ENCODE data around the gene CDH12.
A peak's percentile ranks its signal among the peaks of the same experiment; 100 is the strongest.
"Not testable (repeated sequence)": the region's sequence is repeated elsewhere in the genome, so short reads cannot be mapped to it uniquely, and the experiment has no call there.

CDH12 gene

DNA sequence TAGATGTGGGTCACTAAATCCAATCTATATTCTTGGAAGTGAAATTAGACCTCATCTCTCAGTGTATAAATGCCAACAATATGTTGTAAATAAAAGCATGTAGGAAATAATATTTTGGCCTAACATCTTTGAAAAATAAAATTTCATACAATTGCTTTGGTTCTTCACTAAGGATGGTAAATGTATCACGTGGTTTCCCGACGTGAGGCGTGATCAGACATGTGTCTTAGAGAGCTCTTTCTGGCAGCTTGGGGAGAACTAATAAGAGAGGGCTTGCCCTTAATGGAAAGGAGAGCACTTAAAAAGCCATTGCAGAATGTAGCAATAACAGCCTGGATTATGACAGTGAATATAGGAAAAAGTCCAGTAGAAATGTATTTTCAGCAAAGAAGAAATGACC lies 602.6 kb downstream of the CDH12 start:
- no peak for TF ChIP-seq POLR2A (IDR thresholded peaks at IDR 0.05; ENCODE audit: low read depth, low read length)
- DNase-seq (ENCODE audit: insufficient read length, low spot score) (no peak), FAIRE-seq (no peak)

DNA sequence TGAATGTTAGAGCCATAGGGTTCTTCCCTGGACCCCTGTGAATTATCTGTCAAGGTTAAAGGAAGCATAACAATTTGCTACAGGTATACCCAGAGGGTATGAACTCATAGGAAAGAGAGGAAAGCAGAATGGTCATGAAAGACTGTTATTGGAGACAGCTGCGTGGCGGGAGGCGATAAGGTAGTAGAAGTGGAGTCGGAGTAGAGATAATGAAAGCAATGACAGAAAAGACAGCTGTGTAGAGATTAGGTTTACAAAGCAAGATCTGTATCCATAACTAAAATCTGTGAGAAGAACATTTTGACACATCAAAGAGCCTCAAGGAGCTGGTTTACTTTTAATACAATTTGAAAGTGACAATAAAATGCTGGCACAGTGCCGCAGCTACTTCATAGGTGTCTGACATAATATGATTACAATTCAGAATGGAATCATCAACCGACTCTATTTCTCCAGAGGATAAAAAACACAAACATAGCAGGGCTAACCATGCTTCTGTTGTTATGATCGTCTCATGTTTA lies 603.9 kb downstream of the CDH12 start:
- TF ChIP-seq POLR2A (IDR thresholded peaks at IDR 0.05; ENCODE audit: low read depth, low read length): no peak
- DNase-seq (ENCODE audit: insufficient read length, low spot score) (no peak), FAIRE-seq (no peak)

DNA sequence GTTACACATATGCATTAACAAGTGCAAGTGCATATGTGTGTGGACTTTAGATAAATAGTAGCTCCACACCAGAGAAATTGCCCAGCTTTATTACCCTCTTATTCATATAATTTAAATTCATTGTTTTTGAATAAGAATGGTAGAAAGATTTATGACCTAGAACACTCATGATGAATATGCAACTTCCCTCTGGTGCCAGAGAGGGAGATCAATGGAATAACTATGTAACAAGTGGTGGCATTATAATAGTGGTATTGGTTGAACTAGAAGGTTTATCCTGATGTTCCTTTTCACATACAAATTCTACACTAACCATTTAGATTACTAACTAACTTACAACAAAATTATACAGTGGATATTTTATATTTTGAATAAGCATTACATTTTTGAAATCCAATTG lies 607.4 kb downstream of the CDH12 start:
- DNase-seq (ENCODE audit: insufficient read length, low spot score) (no peak), FAIRE-seq (no peak)
- TF ChIP-seq POLR2A (IDR thresholded peaks at IDR 0.05; ENCODE audit: low read depth, low read length): no peak

DNA sequence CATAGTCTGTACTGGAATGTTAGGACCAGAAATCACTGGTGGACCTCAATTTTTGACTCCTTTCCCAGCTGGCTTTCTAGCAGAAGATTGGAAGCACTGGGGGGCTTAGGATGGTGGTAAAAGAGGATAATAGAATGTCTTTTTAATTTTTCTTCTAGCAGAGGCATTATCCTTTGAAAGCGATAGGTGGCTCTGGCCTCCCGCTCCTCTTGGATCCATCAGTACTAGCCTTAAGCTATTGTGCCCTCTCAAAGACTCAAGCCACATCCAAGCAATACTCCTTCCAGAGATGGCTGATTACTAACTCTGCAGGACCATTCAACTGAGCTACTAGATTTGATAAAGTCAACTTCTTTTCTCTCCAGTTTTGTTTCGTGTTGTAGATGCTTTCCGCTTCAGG lies 610.6 kb downstream of the CDH12 start:
- DNase-seq (ENCODE audit: insufficient read length, low spot score): no peak
- no peak for TF ChIP-seq POLR2A (IDR thresholded peaks at IDR 0.05; ENCODE audit: low read depth, low read length)
- FAIRE-seq: no peak

DNA sequence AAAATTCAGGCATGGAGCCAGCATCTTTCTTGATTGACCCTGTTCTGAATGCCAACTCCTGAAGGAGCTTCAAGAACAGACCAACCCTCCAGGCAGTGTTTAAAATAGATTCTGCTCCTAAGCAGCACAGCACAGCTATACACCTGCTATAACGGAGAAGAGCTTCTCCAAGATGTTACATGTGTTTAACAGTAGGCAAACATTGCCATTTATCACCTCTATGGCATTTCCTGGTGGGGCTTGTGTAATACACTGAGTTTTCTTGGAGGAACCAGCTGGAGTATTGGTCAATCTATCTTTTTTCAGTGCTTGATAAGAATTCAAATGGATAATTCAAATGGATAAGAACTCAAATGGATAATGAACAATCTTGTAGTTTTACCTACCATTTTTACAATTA lies 615.1 kb downstream of the CDH12 start:
- FAIRE-seq: no peak
- DNase-seq (ENCODE audit: insufficient read length, low spot score): no peak
- no peak for TF ChIP-seq POLR2A (IDR thresholded peaks at IDR 0.05; ENCODE audit: low read depth, low read length)

DNA sequence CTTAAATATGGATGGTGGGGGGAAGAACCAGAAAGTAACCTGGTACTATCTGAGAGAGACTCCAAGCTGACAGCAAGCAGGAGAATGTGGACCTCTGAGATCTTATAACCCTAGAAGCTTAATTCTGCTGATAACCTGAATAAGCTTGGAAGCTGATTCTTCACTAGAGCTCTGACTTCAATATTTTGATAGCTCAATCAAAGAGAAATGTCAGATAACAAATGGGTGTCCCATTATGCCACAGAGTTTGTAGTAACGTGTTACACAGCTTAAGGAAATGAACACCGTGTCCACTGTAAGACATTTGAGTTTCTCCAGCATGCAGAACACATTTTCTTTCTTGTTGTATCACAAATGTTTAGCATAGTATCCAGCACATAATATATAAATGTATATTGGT lies 626.7 kb downstream of the CDH12 start:
- no peak for TF ChIP-seq POLR2A (IDR thresholded peaks at IDR 0.05; ENCODE audit: low read depth, low read length)
- DNase-seq (ENCODE audit: insufficient read length, low spot score) (no peak), FAIRE-seq (no peak)

DNA sequence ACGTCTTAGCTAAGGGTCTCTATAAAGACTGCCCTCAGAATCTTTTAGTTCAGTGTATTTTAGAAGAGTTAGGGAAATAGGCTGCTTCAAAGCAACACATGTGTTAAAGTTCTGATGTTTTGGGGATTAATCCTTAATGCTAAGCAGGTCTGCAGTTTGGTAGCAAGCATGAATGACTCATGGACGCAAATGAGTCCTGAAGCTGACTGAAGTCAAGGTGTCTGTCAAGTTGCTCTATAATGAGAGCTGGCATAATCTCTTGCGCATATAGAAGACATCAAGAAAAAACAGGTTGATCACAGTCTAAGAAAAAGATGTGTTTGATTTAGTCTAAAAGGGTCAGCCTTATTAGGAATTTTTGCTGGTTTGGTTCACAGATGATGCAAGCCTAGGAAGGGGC lies 630.1 kb downstream of the CDH12 start:
- TF ChIP-seq POLR2A (IDR thresholded peaks at IDR 0.05; ENCODE audit: low read depth, low read length): no peak
- DNase-seq (ENCODE audit: insufficient read length, low spot score) (no peak), FAIRE-seq (peak; percentile 20)

DNA sequence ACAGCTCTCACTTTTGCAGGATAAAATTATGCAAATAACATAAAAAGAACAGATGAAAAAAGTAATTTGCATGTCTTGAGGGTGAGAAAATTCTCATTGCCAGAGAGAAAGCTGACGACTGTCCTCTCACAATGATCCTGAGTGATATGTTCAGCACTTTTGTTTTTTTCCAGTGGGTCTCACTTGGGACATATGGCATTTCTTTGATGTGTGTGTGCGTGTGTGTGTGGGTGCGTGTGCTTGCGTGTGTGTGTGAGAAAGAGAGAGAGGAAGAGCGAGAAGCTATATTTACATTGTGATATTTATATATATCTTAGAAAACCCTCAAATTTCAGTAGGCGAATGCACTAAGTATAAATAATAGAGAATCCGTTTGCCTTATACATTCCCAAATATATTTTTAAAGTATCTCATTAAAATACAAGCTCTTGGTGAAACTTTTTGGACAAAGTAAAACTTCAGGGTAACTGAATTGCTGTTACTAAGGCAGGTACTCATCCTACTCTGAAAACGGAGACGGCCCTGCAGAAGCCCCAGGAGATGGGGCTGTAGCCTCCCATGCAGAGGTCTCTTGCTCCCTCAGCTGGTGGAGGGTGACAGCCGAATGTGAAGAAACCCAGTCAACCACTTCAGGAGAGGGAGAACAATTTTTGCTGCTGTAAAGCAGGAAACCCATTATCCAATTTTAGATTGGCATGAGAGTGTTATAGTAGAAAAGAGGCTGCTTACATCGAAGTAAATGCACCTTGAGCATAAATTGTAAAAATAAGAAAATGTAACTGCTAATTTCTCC lies 639.2 kb downstream of the CDH12 start:
- FAIRE-seq: peak; percentile 100
- DNase-seq (ENCODE audit: insufficient read length, low spot score): not testable (repeated sequence)

DNA sequence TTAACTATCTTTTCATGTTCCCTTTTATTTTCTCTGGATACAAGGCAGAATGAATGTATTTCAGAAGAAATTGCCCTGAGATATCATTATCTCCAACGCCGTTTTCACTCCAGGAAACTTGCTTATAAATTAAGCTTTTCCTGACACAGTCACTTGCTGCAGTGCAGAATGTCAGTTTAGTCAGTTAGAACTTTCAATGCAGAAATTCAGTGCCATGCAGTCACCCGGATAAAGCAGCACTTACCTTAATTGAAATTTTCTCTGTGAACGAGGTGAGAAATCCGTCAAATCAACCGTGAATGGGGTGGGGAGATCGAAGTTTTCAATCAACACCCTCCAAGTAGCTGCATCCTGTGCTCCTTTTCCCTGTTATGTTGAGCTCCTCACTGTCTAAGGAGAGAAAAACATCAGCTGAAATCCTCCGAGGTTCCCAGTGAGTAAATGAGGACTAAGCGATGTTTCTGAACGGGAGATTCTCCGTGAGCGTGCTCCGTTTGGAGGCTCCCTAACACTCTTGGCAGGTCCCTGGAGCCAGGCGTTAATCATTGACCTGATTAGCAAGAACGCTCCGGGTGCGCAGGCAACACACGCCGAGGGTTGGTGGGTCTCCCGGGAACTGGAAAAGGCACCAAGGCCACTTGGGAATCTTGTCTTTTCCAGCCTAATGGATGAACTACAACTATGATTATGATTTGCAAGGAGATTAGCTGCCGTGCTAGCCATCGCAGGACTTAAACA lies 640.7 kb downstream of the CDH12 start:
- not testable (repeated sequence) for DNase-seq (ENCODE audit: insufficient read length, low spot score)
- peak; percentile 93 for FAIRE-seq

DNA sequence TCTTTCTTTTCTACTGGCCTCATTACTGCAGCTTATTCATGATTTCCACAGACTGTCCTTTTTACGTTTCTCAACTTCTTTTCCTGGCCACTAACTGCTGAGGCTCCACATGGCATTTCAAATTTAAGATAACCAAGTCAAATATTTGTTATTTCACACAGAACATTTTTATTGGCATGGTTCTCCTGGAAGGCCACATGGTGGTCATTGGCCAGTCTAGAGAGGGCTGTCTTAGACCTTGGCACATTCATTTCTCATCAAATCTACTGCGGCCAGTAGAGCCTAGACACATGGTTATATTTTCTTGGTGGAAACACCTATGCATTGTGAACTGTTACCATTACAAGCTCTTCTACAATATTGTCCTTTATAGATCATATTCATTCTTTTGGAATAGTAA lies 644.7 kb downstream of the CDH12 start:
- not testable (repeated sequence) for FAIRE-seq; DNase-seq (ENCODE audit: insufficient read length, low spot score)

DNA sequence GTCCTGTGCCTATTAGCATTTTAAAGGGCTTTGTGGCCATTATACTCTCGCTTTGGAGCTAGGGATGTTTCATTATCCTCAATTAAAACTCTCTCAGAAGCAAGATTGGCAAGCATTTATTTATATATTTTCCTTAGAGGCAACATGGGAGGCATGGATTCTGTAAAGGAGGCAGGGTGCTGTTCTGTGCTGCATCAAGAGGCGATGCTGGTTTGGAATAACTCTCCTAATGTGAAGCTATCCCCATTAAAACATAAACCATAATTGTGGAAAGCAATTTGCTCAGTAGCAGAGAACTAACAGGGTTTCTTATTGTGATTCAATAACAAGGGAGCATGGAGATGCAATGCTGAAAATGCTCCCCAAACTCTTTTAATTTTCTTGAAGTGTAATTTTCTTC lies 664.5 kb downstream of the CDH12 start:
- not testable (repeated sequence) for DNase-seq (ENCODE audit: insufficient read length, low spot score); FAIRE-seq

DNA sequence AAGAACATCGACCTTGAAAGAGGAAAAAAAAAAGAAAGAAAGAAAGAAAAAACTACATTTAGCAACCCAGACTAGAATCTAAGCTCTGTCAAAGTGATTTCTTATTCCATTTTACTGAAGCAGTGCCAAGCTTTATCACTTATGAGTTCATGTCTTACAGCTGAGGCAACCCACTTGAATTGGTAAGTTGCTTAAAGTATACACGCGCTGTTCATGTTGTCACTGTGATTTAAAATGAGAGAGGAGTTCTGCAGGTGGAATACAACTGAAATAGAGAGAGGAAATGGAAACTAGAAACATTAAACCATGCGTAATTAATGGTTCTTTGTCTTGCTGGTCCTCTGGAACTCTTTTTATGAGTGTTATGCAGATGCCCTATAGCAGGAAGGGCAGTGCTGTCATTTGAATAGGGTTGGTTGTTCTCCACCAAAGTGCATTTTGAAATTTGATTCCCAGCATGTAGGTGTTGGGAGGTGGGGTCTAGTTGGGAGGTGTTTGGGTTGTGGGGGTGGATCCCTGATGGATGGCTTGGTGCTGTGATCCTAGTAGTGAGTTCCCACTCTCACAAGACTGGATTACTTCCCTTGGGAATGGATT lies 665.4 kb downstream of the CDH12 start:
- DNase-seq (ENCODE audit: insufficient read length, low spot score); FAIRE-seq: not testable (repeated sequence)

DNA sequence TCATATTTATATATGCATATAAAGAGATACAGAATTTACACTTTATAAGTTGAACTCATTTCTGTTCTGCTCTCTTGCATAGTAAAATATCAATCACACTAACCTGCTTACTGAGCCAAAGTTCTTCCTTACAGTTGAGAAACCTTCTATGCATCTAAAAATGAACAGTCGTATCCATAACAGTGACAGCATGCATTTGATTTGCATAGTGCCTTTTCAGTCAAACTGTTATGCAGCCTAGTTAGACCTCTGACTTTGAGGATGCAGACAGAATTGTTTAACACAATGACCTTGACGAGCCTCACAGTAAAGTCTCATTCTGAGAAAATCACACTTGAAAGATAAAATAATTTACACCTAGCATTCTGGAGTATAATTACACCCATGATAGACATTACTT lies 683.9 kb downstream of the CDH12 start:
- not testable (repeated sequence) for DNase-seq (ENCODE audit: insufficient read length, low spot score)
- peak; percentile 75 for FAIRE-seq

DNA sequence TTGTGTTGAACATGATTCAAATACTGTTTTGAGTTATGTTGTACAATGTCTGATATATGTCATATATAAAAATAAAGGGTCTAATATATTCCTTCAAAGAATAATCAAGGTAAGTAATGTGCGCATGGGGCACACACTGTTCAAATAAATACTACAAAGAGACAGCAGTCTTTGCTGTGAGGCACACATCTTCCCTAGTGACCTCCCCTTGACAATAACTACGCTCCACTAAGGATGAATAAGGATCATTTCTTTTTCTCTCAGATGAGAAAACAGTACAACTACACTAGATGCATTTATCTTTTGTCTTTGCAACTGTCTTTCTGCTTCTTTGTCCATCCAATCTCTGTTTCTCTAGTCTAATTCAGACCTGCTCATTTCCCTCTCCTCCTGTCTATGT lies 684.4 kb downstream of the CDH12 start:
- peak; percentile 57 for FAIRE-seq
- not testable (repeated sequence) for DNase-seq (ENCODE audit: insufficient read length, low spot score)

DNA sequence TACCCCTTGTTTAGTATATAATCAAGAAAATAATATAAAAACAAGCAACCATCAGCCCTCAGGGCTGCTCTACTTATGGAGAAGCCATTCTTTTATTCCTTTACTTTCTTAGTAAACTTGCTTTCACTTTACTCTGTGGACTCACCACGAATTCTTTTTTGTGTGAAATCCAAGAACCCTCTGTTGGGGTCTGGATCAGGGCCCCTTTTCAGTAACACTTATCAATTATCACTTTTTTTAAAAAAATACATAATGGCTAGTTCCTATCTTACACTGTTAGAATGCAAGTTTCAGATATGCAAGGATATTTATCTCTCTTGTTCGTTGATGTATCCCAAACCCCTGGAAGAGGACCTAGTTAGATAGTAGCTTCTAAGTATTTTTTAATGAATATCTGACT lies 687.2 kb downstream of the CDH12 start:
- not testable (repeated sequence) for FAIRE-seq; DNase-seq (ENCODE audit: insufficient read length, low spot score)

DNA sequence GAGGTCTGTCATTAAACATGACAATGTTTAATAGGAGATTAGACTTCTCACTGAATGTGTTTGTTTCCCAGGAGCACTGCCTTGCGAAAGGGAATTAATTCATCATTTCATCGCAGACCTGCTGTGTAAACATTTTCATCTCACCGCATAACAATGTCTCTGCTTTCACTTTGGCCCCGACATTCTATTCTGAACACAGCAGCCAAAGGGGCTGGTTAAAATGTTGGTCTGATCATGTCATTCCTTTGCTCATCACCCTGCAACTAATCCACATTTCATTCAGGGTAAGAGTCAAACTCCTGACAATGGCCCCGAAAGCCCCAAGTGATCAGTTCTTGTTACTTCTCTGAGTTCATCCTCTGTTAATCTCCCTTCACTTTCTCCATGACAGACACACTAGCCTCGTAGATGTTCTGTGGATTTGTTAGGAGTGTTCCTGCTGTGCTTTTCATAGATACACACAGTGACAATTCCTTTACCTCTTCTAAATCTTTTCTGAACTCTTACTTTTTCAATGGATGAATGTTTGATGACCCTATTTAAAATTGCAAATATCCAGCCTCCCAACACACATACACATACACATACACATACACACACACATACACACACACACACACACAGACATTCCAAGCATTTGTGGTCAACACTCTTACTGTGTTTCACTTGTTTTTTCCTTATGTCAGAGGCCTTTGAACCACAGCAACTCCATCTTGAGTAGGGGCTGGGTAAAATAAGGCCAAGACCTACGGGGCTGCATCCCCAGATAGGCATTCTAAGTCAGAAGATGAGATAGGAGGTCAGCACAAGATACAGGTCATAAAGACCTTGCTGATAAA lies 688.0 kb downstream of the CDH12 start:
- peak; percentile 41 for FAIRE-seq

DNA sequence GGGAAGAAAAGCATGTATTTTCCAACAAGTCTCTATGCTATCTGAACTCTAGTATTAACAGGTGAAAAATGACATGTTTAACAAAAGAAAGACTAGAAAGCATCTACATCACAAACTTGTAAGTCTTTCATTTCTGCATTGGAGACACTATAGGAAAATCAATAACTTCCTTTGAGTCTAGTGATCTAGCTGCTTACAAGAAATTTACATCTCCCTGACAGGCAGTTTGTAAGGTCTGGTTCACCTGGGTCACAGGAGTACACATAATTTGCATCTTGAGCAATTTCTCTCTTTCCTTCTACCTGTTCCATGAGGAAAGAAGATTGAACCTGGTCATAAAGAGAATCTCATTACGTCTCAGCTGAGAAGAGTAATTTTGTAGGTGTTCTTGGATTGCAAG lies 696.2 kb downstream of the CDH12 start:
- peak; percentile 91 for FAIRE-seq
- not testable (repeated sequence) for DNase-seq (ENCODE audit: insufficient read length, low spot score)

More for the DNA sequence above, 688.0 kb downstream of the CDH12 start:
- DNase-seq (ENCODE audit: insufficient read length, low spot score): not testable (repeated sequence)

DNA sequence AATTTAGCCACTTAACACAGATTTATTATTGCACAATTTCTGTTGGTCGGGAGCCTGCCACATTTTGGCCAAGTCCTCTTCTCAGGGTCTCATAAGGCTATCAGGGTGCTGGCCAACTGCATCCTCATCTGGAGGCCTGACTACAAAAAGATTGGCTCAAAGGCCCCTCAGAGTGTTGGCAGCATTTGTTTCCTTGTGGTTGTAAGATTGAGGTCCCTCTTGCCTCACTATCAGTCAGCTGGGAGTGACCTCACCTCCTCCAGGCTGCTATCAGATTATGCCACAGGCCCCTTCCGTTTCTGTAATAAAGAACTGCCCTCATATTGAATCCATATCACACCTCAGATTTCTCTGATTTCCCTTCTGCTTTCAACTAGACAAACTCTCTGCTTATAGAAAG lies 698.4 kb downstream of the CDH12 start:
- DNase-seq (ENCODE audit: insufficient read length, low spot score): not testable (repeated sequence)
- FAIRE-seq: peak; percentile 82

DNA sequence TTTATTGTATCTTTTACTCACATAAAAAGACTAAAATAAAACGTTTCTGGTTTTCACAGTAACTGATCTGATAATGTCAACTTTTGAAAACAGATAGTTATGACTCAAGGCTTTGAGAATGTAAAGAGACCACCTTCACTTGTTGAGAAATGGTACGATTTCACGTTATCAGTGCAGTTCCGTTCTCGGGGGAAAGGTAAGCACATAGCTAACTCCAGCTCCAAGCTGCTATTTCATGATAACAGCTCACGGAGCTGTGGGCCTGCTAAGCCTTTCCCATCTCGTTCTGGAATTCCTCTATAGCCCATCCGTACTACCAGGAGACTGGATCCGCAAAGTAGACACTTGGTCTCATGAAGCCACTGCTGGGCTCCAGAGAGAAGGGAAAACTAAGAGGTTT lies 701.3 kb downstream of the CDH12 start:
- not testable (repeated sequence) for DNase-seq (ENCODE audit: insufficient read length, low spot score)
- peak; percentile 65 for FAIRE-seq

Data from H54 (cell line).